ENCODE measurements around the gene TBX22.
"Not testable (repeated sequence)": the region's sequence is repeated elsewhere in the genome, so short reads cannot be mapped to it uniquely, and the experiment has no call there.

TBX22 gene

GRCh38 chrX:80014141-80014940, at the start of gene TBX22:
TBX22 (plus strand) TSS chrX:80014753; CDS start chrX:80022270, 7,517 bp downstream.
- no peak for DNase-seq (ENCODE audit: low read depth)

GRCh38 chrX:79975605-79976004, 38.9 kb upstream of the TBX22 start:
- DNase-seq (ENCODE audit: low read depth): no peak

- DNase-seq (ENCODE audit: low read depth): no peak
Measured at GRCh38 chrX:80004458-80004857, 10.1 kb upstream of the TBX22 start.

- DNase-seq (ENCODE audit: low read depth): no peak
Measured at GRCh38 chrX:80011522-80011921, 3.0 kb upstream of the TBX22 start.

GRCh38 chrX:80016182-80016581, 1.6 kb downstream of the TBX22 start:
- no peak for DNase-seq (ENCODE audit: low read depth)

GRCh38 chrX:80021621-80022020, 7.1 kb downstream of the TBX22 start:
- DNase-seq (ENCODE audit: low read depth): no peak

- no peak for DNase-seq (ENCODE audit: low read depth)
Measured at GRCh38 chrX:80022363-80023031, 7.9 kb downstream of the TBX22 start.

GRCh38 chrX:80026116-80026515, 11.6 kb downstream of the TBX22 start:
- DNase-seq (ENCODE audit: low read depth): no peak

GRCh38 chrX:80066156-80066555, 51.6 kb downstream of the TBX22 start:
- not testable (repeated sequence) for DNase-seq (ENCODE audit: low read depth)

- DNase-seq (ENCODE audit: low read depth): not testable (repeated sequence)
Measured at GRCh38 chrX:80075625-80076024, 61.1 kb downstream of the TBX22 start.
